Measurements from ENCODE around the gene RGS12.

The RGS12 gene, protein sequence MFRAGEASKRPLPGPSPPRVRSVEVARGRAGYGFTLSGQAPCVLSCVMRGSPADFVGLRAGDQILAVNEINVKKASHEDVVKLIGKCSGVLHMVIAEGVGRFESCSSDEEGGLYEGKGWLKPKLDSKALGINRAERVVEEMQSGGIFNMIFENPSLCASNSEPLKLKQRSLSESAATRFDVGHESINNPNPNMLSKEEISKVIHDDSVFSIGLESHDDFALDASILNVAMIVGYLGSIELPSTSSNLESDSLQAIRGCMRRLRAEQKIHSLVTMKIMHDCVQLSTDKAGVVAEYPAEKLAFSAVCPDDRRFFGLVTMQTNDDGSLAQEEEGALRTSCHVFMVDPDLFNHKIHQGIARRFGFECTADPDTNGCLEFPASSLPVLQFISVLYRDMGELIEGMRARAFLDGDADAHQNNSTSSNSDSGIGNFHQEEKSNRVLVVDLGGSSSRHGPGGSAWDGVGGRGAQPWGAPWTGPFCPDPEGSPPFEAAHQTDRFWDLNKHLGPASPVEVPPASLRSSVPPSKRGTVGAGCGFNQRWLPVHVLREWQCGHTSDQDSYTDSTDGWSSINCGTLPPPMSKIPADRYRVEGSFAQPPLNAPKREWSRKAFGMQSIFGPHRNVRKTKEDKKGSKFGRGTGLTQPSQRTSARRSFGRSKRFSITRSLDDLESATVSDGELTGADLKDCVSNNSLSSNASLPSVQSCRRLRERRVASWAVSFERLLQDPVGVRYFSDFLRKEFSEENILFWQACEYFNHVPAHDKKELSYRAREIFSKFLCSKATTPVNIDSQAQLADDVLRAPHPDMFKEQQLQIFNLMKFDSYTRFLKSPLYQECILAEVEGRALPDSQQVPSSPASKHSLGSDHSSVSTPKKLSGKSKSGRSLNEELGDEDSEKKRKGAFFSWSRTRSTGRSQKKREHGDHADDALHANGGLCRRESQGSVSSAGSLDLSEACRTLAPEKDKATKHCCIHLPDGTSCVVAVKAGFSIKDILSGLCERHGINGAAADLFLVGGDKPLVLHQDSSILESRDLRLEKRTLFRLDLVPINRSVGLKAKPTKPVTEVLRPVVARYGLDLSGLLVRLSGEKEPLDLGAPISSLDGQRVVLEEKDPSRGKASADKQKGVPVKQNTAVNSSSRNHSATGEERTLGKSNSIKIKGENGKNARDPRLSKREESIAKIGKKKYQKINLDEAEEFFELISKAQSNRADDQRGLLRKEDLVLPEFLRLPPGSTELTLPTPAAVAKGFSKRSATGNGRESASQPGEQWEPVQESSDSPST (N-terminal part only)

DNA sequence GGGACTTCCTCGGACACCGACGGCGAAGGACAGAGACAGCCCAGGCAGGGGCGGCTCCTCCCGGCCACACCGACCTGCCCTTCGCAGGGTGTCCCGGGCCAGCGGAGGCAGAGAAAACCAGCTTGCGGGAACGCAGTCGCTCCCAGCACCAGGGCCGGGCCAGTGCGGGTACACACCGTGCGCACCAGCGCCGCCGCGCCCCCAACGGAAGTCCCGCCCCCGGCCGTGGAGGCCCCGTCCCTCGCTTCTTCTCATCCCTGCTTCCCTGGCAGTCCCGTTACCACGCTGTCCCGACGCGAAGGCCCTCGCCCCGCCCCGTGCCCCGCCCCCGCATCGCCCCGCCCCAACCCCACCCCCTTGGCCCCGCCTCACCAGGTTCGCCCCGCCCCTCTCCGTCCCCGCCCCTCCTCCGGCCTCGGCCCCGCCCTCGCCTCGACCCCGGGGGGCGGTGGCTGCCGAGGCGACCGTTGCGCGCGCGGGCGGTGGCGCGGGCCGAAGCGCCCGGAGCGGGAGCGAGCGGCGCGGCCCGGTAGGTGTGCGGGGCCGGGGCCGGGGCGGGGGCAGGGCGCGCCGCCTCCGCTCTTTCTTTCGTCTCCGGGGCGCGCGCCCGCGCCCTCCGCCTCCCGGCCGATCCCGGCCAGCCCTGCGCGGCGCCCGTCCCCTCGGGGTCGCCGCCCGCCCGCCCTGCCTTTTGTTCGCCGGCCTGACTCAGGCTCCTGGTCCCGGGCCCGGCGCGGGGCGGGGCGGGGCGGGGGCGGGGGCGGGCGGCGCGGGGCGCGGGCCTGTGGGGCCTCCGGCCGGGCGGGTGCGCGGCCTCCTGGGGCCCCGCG lies at the start of gene RGS12:
Gene RGS12, plus strand, starts transcription at position 451 of the 830 bp plus-strand sequence. CDS start 23,150 bp downstream, outside the sequence.
- peak; percentile 83 to 86 for DNase-seq (ENCODE audit: low read depth in 2 of 2)

DNA sequence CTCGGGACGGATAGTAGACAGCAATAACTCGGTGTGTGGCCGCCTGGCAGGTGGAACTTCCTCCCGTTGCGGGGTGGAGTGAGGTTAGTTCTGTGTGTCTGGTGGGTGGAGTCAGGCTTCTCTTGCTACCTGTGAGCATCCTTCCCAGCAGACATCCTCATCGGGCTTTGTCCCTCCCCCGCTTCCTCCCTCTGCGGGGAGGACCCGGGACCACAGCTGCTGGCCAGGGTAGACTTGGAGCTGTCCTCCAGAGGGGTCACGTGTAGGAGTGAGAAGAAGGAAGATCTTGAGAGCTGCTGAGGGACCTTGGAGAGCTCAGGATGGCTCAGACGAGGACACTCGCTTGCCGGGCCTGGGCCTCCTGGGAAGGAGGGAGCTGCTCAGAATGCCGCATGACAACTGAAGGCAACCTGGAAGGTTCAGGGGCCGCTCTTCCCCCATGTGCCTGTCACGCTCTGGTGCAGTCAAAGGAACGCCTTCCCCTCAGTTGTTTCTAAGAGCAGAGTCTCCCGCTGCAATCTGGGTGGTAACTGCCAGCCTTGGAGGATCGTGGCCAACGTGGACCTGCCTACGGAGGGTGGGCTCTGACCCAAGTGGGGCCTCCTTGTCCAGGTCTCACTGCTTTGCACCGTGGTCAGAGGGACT lies 49.6 kb upstream of the RGS12 start:
- DNase-seq (ENCODE audit: low read depth in 2 of 2): no peak

DNA sequence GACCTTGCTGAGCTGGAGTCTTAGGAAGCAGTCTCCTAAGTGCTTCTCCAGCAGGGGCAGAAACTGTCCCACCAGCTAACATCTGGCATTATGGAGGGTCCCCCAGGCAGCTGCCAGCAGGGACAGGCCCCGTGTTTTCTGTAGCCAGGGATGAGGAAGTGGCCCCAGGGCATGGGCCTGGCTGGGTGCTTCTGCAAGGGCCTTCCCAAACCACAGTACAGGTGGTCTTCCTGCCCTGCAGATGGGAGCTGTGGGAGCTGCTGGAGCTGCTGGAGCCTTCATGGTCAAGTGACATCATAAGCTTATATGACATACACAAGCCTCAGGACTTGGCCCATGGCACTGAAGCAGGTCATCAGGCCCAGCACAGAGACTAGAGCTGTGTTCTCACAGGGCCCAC lies 48.8 kb upstream of the RGS12 start:
- DNase-seq (ENCODE audit: low read depth in 2 of 2): no peak

DNA sequence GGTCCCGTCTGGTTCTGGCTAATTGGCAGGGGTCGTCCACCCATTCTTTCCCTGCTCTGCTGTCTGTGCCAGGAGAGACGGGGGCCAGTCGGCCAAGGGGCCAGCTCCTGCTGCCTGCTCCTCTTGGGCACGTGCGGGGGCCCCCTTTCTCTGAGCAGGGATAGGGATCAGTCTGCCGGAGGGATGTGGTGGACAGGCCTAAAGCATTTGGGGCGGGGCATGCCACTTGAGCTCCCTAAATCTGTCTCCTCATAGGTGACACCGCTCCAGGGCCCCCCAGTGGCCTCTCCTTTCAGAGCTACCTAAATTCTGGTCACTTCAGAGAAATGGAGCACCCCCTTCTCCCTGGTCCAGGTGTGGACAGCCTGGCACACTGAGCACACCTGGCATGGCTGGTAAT lies 48.1 kb upstream of the RGS12 start:
- no peak for DNase-seq (ENCODE audit: low read depth in 2 of 2)

DNA sequence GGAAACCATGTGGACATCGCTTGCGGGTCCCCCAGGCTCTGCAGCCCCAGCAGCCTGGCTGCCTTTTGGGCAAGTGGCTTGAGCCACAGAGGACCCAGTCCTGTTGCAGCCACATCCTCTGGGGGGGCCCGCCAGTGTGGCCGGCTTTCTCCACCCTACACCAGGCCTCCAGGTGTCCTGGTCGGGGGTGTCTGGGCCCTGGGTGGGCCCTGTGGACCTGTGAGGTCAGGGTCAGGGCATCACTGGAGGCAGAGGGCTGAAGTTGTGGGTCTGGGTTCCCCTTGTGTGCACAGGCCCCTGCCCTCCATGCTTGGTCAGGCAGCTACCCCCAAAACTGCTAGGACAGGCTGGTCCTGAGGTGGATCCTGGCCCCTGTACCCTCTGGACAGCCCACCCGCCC lies 47.1 kb upstream of the RGS12 start:
- no peak for DNase-seq (ENCODE audit: low read depth in 2 of 2)

DNA sequence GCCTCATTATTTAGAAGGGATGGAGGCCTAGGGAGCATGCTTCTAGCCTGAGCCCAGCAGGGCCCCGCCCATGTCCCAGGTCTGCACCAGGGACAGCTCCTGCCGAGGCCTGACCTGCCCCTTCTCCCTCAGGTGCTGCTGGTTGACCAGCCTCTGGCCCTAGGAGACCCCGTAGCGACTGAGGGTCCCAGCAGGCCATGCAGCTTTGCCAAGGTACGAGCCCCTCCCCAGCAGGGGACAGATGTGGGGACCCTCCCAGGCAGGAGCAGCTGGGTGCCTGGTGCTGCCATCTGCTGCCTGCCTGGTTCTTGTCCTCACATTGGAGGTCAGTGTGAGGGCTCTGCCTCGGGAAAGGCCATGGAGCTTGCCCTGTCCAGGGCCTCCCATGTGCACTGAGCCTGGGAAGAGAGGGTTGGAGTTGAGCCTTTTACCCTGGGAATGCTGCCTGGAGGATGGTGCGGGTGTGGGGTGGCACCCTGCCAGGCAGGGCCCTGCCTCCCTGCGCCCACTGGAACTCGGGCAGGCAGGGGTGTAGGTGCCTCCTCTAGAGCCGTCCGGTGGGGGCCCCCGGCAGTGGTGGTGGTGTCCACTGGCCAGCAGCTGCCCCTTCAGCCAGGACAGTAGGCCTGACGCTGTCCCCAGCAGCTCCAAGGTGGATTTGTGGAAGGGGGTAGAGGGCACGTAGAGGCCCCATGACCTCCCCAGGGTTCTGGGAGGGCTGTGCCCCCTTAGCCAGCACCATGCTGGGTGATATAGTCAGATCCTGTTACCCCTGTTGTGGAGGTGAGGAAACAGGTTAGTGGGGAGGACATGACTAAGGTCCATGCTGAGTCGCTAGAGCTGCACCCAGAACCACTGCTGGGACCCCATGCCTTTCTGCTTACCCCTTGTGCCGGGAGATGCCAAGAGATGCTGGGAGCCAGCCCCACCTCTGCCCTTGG lies 46.1 kb upstream of the RGS12 start:
- DNase-seq (ENCODE audit: low read depth in 2 of 2): no peak

DNA sequence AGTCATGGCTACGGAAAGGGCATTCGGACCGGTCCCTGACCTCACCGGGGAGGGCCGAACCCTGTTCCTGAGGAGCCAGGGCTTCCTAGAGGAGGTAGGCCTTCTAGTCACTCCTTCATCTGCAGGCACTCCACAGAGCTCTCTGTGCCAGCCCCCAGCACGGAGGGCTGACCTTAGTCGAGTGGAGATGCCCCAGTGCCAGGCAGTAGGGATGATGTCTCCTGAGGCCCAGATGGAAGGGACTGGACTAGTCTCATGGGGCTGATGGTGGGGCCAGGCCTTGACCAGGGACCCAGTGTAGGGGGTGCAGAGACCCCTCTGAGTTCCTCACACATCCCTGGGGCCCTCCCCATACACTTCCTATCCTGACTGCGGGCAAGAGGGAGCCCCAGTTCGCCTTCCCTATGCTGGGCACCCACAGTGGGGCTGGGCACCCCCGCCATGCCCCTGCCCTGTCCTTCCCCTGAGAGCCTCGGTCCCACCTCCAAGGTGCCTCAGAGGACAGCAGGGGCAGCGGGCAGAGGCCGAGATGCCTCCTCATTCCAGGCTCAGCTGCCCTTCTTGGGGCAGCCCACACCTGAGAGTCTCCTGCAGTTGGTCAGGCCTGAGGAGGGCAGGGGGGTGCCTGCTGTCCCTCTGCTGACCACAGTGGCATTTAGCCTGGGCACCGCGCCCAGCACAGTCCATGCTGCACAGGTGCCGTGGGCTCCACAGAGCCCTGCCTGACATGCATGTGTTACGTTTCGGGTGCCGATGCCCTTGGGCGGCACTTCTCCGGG lies 45.2 kb upstream of the RGS12 start:
- DNase-seq (ENCODE audit: low read depth in 2 of 2): no peak

DNA sequence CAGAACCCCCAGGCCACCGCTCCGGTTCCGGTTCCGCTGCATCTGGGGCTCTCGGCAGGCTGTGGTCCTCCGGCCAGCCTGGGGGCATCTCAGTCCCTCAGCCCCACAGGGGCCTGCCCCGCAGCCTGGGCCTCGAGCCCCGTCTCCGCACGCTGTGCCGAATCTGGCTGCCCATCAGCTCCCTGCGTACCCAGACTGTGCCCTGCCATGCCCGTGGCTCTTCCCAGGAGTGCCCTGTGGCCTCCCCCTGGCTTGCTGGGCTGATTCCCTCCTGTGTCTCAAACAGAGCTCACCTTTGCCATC lies 44.7 kb upstream of the RGS12 start:
- DNase-seq (ENCODE audit: low read depth in 2 of 2): no peak

DNA sequence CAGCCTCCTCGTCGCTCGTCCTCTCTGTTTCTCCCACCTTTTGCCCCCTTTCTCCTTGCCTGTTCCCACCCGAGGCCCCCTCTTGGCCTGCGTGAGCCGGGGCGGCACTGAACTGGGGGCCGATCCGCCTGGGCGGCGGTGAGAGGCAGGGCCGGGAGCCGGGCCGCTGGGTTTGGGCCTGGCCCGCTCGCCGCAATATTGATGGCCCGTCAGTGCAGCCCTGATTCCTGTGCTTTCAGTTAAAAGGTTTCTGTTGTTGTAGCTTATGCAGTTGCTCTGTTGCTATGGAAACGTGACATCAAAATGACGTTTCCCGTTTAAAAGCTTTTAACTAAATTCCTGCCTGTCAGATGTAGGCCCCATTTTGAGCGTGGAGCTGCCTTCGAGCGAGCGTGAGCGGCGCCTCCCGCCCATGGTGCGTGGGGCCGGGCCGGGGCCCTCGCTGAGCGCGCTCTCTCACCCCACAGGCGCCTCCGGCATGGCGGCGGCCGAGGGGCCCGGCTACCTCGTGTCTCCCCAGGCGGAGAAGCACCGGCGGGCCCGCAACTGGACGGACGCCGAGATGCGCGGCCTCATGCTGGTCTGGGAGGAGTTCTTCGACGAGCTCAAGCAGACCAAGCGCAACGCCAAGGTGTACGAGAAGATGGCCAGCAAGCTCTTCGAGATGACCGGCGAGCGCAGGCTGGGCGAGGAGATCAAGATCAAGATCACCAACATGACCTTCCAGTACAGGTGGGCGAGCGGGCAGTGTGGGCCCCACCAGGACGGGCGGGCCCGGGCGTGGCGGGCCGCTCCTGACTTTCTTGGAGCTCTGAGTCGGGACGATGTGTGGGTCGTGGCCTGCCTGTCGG lies 43.8 kb upstream of the RGS12 start, which contains the start of gene MSANTD1:
Gene MSANTD1, plus strand, starts transcription at position 349 of the 851 bp plus-strand sequence. Its CDS starts 64 bp downstream, at position 413.
- no peak for DNase-seq (ENCODE audit: low read depth in 2 of 2)

DNA sequence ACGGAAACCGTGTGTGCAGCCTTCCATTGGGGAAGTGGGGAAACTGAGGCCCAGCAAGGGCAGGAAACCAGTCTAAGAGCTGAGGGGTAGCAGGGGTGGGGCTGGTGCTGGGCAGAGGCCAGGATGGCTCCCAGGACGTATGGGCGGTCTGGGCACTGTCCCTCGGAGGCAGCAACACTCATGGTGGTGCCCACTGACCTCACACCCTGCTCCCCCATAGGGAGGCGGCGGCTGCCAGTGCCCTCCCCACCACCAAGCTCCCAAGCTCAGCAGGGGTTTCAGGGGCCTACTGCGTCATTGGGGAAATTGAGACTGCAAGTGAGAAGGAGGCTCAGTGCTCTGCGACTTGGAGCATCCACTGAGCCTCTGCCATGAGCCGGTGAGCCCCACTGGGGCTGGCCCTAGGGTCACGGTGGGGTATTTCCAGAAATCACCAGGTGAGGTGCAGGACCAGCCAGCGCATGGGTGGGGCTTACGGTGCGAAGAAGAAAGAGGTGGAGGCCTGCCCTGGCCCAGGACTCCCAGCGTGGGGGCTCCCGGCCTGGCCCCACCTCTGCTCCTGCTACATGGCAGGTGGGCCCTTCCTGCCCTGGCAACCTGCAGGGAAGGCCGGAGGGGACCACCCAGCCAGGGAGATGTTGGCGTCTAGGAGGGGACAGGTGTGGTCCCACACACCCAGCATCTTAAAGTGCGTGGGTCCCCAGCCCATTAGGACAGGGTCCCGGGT lies 42.9 kb upstream of the RGS12 start:
- no peak for DNase-seq (ENCODE audit: low read depth in 2 of 2)

DNA sequence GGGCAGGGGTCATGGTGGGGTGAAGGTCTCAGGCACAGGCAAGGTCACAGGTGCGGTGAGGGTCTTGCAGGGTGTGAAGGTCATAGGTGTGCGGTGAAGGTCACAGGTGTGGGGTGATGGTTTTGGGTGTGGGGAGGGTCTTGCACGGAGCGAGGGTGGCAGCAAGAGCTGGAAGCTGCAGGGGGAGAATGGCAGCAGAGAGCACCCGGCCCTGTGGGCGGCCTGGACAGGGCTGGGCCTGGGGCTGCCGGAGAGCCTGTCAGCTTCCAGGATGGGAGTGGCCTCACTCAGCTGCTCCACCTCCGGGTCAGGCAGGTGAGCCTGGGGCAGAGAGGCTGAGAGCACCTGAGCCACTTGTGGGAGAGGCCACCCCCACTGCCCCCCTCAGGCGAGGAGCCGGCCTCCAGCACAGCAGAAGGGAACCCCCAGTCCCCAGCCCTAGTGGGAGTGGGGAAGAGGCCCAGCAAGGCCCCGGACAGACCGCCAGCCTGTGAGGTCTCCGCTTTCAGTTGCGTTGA lies 42.3 kb upstream of the RGS12 start:
- no peak for DNase-seq (ENCODE audit: low read depth in 2 of 2)

DNA sequence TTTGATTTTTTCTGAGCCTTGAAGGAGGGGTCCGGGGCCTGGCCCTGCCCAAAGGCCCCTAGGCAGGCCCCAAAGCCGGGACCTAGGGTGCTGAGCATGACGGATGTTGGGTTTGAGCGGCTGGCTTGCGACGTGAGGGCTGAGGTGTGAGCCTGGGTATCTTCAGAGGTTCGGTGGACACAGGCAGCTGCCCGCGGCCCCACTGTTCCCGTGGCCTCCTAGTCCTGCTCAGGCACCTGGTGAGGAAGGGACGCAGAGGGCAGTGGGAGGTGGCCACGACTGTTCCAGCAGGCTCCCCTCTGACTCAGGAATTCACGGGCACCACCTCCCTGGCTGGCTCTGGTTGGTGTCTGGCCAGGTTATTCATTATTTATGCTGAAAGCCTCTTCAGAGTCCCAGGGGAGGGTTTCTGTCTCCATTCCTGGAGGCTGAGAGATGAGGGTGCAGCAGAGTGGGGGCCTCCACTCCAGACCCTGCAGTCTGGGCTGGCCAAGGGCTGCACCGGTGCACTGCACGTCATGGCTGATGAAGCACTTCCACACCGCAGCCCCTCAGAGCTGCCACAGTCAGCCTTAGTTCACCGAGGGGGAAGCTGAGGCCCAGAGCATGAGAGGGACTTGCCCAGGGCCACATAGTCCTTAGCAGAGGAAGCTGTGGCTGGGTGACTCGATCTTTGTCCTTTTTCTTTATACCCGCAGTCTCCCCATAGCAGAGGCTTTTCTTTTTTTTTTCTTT lies 41.7 kb upstream of the RGS12 start:
- DNase-seq (ENCODE audit: low read depth in 2 of 2): no peak

DNA sequence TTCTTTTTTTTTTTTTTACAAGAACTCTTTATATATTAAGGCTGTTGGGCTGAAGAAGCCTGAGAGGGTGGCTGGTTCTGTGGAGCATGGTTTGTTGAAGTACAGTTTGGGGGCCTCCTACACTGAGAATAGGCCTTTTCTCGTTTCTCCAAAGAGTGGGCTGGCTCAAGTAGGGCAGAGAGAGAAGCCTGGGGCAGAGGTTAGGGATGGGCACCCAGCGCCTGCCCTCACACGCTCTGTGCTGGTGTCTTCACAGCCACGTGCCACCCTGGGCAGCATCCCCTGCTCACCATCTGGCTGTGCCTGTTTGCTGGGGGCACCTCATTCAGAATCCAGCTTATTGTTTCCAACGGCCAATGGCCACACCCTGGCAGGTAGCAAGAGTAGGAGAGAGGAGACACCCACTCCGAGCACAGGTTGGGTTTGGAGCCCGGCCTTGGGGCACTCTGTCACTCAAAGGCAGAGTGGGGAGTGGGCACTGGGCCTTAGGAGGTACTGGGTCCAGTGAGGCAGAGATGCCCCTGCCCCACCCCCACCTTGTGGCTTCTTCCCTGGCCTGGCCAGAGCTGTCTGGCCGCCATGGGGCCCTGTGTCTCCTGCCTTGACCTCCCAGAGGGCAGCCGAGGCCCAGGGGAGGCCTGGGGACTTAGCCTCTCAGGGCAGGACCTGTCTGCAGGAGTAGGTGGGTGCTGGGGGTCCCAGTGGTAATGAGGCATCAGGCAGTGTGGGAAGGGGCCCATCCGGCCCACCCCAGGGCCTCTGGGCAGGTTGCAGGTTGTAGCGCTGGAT lies 40.9 kb upstream of the RGS12 start:
- no peak for DNase-seq (ENCODE audit: low read depth in 2 of 2)

DNA sequence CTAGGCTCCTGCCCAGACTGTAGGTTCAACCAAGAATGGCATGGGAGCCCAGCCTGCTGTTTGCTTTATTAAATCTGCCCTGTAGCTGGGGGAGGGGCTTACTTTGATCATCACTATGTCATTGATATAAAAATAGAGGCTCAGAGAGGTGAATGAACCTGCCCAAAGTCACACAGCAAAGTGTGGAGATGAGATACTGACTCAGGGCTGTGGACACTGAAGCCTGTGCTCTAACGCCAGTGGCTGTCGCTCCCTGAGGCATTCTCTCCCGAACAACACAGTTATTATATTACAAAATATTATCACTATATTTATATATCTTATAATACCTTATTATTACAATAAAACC lies 40.4 kb upstream of the RGS12 start:
- no peak for DNase-seq (ENCODE audit: low read depth in 2 of 2)

DNA sequence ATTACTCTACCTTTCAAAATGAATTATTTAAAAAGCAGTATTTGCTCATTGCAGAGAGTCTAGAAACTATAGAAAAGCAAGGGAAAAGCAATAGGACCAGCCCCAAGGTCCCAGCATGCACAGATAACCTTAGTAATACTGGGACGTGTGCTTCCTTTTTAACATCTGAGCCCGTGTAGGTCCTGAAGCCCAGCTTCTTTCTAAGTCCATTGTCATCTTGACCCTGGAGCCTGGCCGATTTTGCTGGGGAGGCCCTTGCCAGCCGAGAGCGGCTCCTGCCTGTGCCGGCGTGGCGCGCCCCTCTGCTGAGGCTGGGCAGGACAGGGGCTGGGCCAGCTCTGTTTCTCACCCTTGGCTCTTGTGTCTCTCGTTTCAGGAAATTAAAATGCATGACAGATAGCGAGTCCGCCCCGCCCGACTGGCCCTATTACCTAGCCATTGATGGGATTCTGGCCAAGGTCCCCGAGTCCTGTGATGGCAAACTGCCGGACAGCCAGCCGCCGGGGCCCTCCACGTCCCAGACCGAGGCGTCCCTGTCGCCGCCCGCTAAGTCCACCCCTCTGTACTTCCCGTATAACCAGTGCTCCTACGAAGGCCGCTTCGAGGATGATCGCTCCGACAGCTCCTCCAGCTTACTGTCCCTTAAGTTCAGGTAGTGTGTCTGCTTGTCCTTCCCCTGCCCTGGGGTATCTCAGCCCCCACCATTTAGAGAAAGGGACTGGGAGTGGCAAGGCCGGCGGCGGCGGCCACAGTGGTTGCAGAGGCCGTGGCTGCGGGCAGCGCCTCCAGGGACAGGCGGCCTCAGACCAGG lies 39.8 kb upstream of the RGS12 start:
- no peak for DNase-seq (ENCODE audit: low read depth in 2 of 2)
